Epithelial cell of esophagus (primary cell): ENCODE results near the gene RRP36.

Experiments
- DNase-seq: peaks from one replicate; pipeline ENCODE4 v3.0.0; 2010; ENCODE audit warnings: low read depth
- H3K4me3 ChIP-seq: 2 replicates; pipeline ENCODE4 v1.5.1; 2011; ENCODE audit warnings: mild to moderate bottlenecking, low read length, control low read depth
- TF ChIP-seq, protein P1 (sequence below): IDR thresholded peaks from 2 replicates; pipeline ENCODE4 v1.5.1; 2011; ENCODE audit warnings: low read depth, mild to moderate bottlenecking, low read length, control low read depth, inconsistent platforms; ENCODE audit not compliant: insufficient read depth; ENCODE audit errors: missing control alignments

The RRP36 gene

DNA sequence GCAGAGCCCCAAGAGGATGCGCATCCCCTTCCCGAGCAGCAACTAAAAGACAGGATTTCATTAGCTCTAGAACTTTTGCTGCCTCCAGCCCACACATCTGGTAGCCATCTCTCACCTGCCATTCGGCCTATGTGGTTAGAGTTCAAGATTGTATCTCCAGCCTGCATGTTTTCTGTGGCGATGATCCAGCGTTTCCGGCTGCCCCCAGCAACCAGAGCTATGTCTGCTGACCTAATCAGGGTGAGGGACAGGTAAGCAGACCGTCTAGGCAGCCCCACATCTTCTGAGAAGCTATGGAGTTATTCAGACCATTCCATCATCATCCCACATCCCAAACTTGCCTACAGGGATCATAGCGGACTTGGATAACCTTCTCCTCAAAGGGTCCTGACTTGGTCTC is 34.5 kb downstream of the RRP36 start:
- TF ChIP-seq, protein P1, sequence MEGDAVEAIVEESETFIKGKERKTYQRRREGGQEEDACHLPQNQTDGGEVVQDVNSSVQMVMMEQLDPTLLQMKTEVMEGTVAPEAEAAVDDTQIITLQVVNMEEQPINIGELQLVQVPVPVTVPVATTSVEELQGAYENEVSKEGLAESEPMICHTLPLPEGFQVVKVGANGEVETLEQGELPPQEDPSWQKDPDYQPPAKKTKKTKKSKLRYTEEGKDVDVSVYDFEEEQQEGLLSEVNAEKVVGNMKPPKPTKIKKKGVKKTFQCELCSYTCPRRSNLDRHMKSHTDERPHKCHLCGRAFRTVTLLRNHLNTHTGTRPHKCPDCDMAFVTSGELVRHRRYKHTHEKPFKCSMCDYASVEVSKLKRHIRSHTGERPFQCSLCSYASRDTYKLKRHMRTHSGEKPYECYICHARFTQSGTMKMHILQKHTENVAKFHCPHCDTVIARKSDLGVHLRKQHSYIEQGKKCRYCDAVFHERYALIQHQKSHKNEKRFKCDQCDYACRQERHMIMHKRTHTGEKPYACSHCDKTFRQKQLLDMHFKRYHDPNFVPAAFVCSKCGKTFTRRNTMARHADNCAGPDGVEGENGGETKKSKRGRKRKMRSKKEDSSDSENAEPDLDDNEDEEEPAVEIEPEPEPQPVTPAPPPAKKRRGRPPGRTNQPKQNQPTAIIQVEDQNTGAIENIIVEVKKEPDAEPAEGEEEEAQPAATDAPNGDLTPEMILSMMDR, result no peak
- no peak for DNase-seq

DNA sequence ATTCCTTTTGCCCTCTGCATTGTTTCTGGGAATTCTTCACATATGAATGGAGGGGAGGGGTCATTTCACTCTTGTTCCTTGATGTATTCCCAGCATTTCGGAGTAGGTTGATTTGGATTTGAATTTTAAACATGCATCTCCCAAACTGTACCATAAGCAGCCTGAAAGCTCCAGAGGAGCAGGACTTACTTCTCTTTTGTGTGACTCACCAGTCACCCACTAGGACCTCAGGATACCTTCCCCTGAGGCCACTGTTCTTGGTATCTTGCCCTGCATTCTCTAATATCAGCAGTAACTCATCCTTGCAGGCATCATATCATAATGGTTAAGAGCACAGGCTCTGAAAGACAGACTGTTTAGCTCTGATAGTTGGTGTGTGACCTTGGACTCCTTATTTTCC is 37.1 kb downstream of the RRP36 start:
- DNase-seq, result no peak
- peak overlapping the region; percentile 95 for H3K4me3 ChIP-seq
- TF ChIP-seq, protein P1, result no peak

More for the DNA sequence above, 34.5 kb downstream of the RRP36 start:
- no peak overlapping the region for H3K4me3 ChIP-seq

GRCh38 chr6:43059168-43060033 is 38.0 kb downstream of the RRP36 start, which contains the start of the genes KLC4 and MRPL2:
Gene KLC4 (plus strand): TSS chr6:43059631. CDS start chr6:43061336, 1,705 bp downstream.
Gene MRPL2 (minus strand): TSS chr6:43059434. CDS start chr6:43059381, 53 bp downstream.
- TF ChIP-seq, protein P1, result no peak
- DNase-seq, result peak; percentile 99
- peak within 1 kb of the TSS; percentile 95 for H3K4me3 ChIP-seq

DNA sequence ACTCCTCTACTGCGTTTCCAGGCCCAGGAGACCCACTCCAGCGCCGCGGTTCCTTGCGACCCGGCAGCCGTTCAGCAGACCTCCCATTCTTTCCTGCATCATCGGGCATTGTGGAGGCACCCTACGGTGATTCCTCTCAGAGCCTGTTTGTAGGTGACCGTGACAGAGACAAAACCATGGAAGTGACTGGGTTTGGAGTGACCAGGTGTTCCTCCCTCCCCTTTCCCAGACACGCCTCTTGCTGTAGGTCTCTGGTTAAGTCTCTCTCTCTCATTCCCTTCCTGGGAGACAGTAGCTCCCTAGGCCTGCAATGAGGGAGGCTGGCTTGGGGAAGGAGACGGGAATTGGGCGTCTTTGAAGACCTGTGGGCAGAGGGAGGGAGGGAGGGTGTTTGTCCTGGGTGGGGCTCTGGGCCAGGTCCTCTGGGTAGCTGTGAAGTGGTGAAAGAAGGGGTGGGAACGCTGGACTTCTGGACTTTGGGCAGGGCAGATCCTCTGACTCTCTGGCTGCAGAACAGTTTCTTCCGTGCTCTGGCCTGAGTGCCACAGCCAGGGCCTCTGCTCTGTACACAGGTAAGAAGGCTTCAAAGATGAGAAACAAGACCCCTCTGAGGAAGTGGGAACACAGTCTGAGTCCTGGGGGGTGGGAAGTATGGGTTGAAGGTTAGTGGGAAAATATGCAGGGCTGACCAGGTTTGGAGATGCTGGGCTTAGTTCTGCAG is 38.8 kb downstream of the RRP36 start:
- peak overlapping the region; percentile 95 for H3K4me3 ChIP-seq
- DNase-seq, result peak; percentile 63
- TF ChIP-seq, protein P1, result no peak

DNA sequence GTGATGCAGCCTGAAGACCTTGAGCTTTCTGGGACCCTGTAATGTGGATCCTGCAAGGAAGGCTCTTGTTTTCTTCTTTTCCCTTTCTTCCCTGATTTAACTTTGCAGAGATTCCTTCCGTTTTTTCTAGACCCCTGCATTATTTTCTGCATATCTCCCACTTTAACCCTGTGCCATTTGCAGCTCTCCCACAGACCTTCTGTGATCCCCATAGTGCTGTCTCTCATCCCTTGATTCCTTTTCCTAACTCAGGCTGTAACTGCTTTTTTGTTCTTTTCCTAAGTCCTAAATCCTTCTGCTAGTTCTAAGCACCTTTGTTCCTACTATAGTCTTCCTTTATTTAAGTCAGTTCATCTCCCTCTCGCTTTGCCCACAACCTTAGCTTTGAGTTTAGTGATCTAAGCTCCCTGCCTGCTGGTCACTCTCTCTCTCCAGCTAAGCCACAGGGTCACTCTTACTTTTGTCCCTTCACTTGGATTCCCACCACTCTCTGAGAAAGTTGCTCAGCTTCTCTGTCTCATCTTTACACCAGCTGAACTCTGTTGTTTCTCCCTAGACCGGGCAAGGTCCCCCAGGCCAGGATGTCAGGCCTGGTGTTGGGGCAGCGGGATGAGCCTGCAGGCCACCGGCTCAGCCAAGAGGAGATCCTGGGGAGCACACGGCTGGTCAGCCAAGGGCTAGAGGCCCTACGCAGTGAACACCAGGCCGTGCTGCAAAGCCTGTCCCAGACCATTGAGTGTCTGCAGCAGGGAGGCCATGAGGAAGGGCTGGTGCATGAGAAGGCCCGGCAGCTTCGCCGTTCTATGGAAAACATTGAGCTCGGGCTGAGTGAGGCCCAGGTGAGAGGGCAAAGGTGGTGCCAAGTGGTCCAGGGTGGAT is 39.6 kb downstream of the RRP36 start:
- no peak for DNase-seq
- TF ChIP-seq, protein P1, result no peak
- H3K4me3 ChIP-seq, result no peak overlapping the region

DNA sequence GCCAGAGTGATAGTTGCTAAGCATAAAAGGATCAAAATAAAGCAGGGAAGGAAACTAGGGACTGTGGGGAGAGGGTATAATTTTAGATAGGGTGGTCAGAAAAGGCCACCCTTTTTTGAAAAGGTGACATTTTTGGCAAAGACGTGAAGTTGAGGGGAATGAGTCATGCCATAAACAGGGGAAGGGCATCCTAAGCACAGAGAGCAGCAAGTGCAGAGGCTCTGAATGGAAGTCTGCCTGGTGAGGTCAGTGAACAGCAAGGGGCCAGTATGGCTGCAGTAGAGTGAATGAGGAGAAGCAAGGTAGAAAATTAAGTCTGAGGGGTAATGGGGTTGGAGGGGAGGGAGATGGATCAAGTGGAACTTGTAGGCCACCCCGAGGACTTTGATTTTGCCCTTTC is 40.4 kb downstream of the RRP36 start:
- DNase-seq, result no peak
- no peak overlapping the region for H3K4me3 ChIP-seq
- TF ChIP-seq, protein P1, result no peak
